Measurements from ENCODE around the gene TLK1. TPM values are rescaled to one million over a fixed set of nuclear protein-coding genes. Genes with fewer than 3 reads are reported as not detected.
"Not testable (repeated sequence)": the region's sequence is repeated elsewhere in the genome, so short reads cannot be mapped to it uniquely, and the experiment has no call there.

The TLK1 gene
- total RNA-seq, 2 donors from 2014 or later, result 85.4 to 85.8 TPM

DNA sequence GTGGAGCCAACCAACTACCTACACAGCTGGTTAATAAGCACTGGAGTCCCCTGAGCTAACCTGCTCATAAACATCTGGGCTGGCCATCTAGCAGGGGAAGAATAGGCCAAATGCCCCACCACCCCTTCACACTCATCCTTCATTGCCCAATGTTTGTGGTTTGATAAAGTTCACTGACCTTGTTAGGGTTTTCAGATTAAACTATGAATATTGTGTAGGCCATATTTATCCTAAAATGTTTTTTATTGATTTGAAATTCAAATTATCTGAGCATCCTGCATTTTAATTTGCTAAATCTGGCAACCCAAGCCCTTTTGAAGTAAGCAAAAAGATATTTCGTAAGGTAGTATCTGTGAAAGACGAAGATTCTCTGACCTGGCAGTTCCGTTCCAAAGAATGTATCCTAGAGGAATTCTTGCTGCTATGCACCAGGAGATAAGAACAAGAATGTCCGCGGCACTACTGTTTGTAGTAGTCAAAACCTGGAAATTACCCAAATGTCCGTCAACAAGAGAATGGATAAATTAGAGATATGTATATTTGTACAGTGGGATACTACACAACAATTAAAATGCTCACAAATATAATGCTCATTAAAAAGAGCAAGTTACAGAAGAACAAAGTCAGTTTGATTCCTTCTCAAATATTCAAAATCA, 5.8 kb upstream of the TLK1 start:
- Mint-ChIP-seq H3K4me3 (no peak overlapping the region), H3K27me3 (ENCODE audit: insufficient read depth) (no peaks in the 10 kb centered on the region), H3K4me1 (peaks cover 10% of the 10 kb centered on the region), H3K36me3 (ENCODE audit: low read depth) (no peaks in the 10 kb centered on the region), H3K27ac (no peak overlapping the region), H3K9me3 (no peaks in the 10 kb centered on the region)
- Histone ChIP-seq H3K9me3 (ENCODE audit: control insufficient read depth, low read length) (no peaks in the 10 kb centered on the region), H3K27ac (ENCODE audit: low read depth, low read length) (no peak overlapping the region), H3K4me3 (ENCODE audit: low read length) (no peak overlapping the region), H3K36me3 (ENCODE audit: control insufficient read depth, insufficient read depth, low read length) (no peaks in the 10 kb centered on the region), H3K27me3 (ENCODE audit: control insufficient read depth, insufficient read depth, low read length, poor library complexity, severe bottlenecking) (no peaks in the 10 kb centered on the region), H3K9ac (ENCODE audit: extremely low read depth, low read length, poor library complexity, severe bottlenecking) (no peak overlapping the region), H3K4me1 (ENCODE audit: control insufficient read depth, insufficient read depth, low read length) (no peaks in the 10 kb centered on the region)
- 93 to 99% methylated on average over 5 of the region's 6 CpGs for WGBS, 2 experiments (ENCODE audit: insufficient coverage in 1 of 2, insufficient read length in 1 of 2)
- no peak for TF ChIP-seq CTCF (conservative IDR thresholded peaks at IDR 0.05)
- no peak for DNase-seq

GRCh38 chr2:171165967-171166327, 5.3 kb upstream of the TLK1 start:
- H3K36me3 Mint-ChIP-seq (ENCODE audit: low read depth), result no peaks in the 10 kb centered on the region
- Histone ChIP-seq H3K27ac (ENCODE audit: low read depth, low read length) (no peak overlapping the region), H3K9ac (ENCODE audit: extremely low read depth, low read length, poor library complexity, severe bottlenecking) (no peak overlapping the region), H3K9me3 (ENCODE audit: control insufficient read depth, low read length) (no peaks in the 10 kb centered on the region), H3K4me3 (ENCODE audit: low read length) (no peak overlapping the region), H3K27me3 (ENCODE audit: control insufficient read depth, insufficient read depth, low read length, poor library complexity, severe bottlenecking) (no peaks in the 10 kb centered on the region), H3K4me1 (ENCODE audit: control insufficient read depth, insufficient read depth, low read length) (no peaks in the 10 kb centered on the region), H3K36me3 (ENCODE audit: control insufficient read depth, insufficient read depth, low read length) (no peaks in the 10 kb centered on the region)
- H3K4me1 Mint-ChIP-seq, result peaks cover 13% of the 10 kb centered on the region
- no peaks in the 10 kb centered on the region for H3K9me3 Mint-ChIP-seq
- H3K4me3 Mint-ChIP-seq, result no peak overlapping the region
- TF ChIP-seq CTCF (conservative IDR thresholded peaks at IDR 0.05), result no peak
- no peak for DNase-seq
- no peaks in the 10 kb centered on the region for H3K27me3 Mint-ChIP-seq (ENCODE audit: insufficient read depth)
- no peak overlapping the region for H3K27ac Mint-ChIP-seq
- WGBS, 2 experiments (ENCODE audit: insufficient coverage in 1 of 2, insufficient read length in 1 of 2), result 88 to 100% methylated on average over 1 of the region's 1 CpG

DNA sequence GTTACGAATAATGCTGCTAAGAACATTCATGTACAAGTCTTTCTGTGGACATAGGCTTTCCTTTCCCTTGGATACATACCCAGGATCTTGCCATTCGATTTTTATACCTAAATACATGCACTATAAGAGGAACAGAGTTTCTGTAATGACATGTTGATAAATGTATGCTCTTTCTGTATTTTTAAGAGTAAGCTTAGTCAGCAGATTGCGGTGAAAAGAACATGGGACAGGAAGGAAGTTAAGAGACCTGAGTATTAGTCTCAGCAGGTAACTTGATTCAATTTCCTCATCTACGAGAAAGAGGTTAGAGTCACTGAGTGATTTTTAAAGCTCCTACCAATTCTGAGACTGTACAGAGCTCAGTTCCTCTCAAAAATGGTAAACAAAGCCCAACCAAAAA, 2.6 kb upstream of the TLK1 start:
- Histone ChIP-seq H3K4me3 (ENCODE audit: low read length) (no peak overlapping the region), H3K36me3 (ENCODE audit: control insufficient read depth, insufficient read depth, low read length) (no peaks in the 10 kb centered on the region), H3K27me3 (ENCODE audit: control insufficient read depth, insufficient read depth, low read length, poor library complexity, severe bottlenecking) (no peaks in the 10 kb centered on the region), H3K4me1 (ENCODE audit: control insufficient read depth, insufficient read depth, low read length) (no peaks in the 10 kb centered on the region), H3K9me3 (ENCODE audit: control insufficient read depth, low read length) (no peaks in the 10 kb centered on the region), H3K27ac (ENCODE audit: low read depth, low read length) (no peak overlapping the region), H3K9ac (ENCODE audit: extremely low read depth, low read length, poor library complexity, severe bottlenecking) (no peak overlapping the region)
- WGBS, 2 experiments (ENCODE audit: insufficient coverage in 1 of 2, insufficient read length in 1 of 2), result 91 to 94% methylated on average over 2 to 3 of the region's 4 CpGs
- Mint-ChIP-seq H3K27ac (no peak overlapping the region), H3K4me3 (no peak overlapping the region), H3K9me3 (no peaks in the 10 kb centered on the region), H3K27me3 (ENCODE audit: insufficient read depth) (no peaks in the 10 kb centered on the region), H3K36me3 (ENCODE audit: low read depth) (no peaks in the 10 kb centered on the region), H3K4me1 (peaks cover 16% of the 10 kb centered on the region)
- TF ChIP-seq CTCF (conservative IDR thresholded peaks at IDR 0.05), result no peak
- no peak for DNase-seq

- DNase-seq; H3K27me3 ChIP-seq (ENCODE audit: control insufficient read depth, insufficient read depth, low read length, poor library complexity, severe bottlenecking); H3K36me3 ChIP-seq (ENCODE audit: control insufficient read depth, insufficient read depth, low read length); H3K36me3 Mint-ChIP-seq (ENCODE audit: low read depth); H3K9me3 Mint-ChIP-seq; H3K9me3 ChIP-seq (ENCODE audit: control insufficient read depth, low read length); H3K4me3 ChIP-seq (ENCODE audit: low read length); H3K4me1 ChIP-seq (ENCODE audit: control insufficient read depth, insufficient read depth, low read length); H3K27ac Mint-ChIP-seq; H3K27ac ChIP-seq (ENCODE audit: low read depth, low read length); H3K27me3 Mint-ChIP-seq (ENCODE audit: insufficient read depth); H3K9ac ChIP-seq (ENCODE audit: extremely low read depth, low read length, poor library complexity, severe bottlenecking): not testable (repeated sequence)
- 93 to 97% methylated on average over 7 to 9 of the region's 9 CpGs for WGBS, 2 experiments (ENCODE audit: insufficient coverage in 1 of 2, insufficient read length in 1 of 2)
- peaks cover 20% of the 10 kb centered on the region for H3K4me1 Mint-ChIP-seq
- H3K4me3 Mint-ChIP-seq, result peak overlapping the region; percentile 98
These were observed 2.0 kb upstream of the TLK1 start for GRCh38 chr2:171162522-171163197.

Data from endodermal cell (in vitro differentiated cells).